ENCODE measurements around the gene CASTOR1. TPM values are rescaled to one million over a fixed set of nuclear protein-coding genes. Genes with fewer than 3 reads are reported as not detected.

CASTOR1 gene
- total RNA-seq, 1 donor from 2014 or later: 5.0 TPM

DNA sequence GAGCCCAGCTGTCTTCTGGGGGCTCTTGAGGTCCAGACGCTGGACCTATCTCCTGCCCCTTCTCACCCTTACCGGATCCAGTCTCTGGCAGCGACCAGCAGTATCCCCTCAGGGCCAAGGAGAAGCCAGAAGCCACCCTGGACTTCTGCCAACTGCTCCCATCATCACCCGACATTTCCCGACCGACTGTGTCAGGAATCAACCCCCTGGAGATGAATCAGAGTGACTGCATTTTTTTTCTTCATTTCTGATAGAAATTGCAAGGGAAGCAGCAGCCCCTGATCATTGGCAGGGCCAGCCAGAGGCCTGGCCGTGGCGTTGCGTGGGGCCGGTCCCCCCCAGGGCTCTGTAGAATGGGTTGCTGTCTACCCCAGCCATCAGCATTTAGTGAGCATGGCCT, 37.6 kb downstream of the CASTOR1 start:
- no peak for DNase-seq (ENCODE audit: low spot score)
- intact Hi-C loops (cut with DNase I): loop anchor here (5.0 kb wide), 1 partner anchor 44 kb away; no protein-coding TSS in a partner anchor

DNA sequence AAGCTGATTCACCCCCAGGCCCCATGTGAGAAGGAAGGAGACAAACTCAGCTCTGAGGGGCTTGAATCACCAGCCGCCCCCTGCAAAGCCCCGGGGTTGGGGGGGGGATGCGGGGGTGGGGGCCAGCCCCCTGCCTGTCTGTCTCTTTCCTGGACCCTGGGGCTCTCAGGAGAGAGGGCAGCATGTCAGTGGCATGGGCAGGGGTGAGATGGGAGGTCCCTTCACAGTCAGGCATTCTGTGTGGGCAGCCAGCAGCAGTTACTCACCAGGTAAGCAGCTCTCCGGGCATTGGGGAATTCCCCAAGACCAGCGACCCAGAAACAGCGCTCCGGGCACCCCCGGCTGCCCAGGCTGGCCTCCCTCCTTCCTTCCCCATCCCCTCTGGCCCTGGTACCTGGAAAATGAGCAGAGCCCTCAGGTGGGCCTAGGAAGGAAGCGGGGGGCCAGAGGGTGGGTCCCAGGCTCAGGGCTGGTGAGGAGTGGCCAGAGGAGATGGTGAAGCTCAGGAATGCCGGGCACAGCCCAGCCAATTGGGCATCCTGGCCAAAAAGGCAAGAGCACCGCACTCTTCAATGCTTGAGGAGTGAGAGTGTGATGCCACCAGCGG, 38.5 kb downstream of the CASTOR1 start:
- intact Hi-C loops (cut with DNase I): loop anchor here (5.0 kb wide), 1 partner anchor 43 kb away; no protein-coding TSS in a partner anchor
- no peak for DNase-seq (ENCODE audit: low spot score)

DNA sequence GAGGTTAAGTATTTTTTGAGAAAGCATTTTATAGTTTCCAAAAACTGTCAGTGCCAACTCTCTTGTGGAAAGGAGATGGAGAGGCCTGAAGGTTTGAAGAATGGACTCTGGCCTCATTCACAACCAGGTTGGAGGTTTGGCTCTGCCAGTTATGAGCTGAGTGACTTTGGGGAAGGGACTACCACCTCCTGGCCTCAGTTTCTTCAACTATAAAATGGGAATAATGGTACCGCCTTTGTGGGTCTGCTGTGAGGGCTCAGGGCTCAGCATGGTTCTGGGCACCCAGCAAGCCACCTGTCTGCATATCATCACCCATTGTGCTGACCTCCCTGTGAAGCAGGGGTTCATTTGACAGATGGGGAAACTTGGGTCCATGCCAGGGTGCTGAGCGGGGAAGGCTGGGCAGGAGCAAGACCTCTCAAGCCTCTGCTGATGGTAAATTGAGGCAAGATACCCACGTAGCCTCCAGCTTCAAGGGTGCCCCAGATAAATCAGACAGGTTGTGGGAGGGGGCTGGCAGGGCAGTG, 39.2 kb downstream of the CASTOR1 start:
- intact Hi-C loops (cut with DNase I): loop anchor here (5.0 kb wide), 1 partner anchor 43 kb away; no protein-coding TSS in a partner anchor
- DNase-seq (ENCODE audit: low spot score): no peak

DNA sequence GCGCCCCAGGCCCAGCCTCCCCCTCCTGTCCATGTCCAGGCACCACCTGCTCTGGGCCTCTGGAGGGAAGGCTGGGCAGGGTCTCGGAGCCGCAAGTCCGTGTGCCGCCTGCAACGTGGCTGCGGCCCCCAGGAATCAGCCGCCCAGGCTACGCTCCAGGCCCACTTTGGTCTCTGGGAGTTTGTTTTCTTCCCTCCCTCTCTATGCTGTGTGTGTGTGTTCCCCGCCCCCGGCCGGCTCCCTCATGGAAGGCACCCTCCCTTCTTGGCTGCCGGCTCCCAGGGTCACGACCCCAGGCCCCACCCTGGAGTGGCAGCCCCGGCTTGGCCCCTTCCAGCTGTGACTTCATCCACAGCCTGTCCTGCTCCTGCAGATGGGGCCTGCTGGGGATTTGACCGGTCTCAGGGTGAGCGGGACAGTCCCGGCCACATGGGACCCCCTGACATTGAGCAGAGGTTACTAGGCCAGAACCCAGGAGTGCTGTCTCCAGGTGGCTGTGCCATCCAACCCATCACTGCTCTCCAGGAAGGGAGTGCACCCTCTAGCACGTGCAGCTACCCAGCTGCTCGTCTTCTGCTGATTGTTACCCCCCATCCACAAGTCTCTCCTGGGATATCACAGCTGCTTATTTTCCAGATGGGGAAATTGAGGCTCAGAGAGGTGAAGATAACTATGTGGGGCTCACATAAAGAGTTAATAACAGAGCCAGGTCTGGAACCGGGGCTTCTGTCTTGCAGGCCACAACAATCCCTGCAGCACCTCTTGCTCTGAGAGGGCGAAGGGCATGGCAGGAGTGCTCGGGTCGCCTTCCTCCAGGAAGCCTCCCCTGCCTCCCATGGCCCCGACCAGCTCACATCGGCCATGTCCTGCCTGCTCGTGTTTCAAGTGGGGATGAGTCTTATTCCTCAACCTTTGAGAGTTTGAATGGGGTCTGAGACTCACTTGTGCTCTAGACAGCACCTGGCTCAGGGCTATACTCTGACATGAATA, 40.0 kb downstream of the CASTOR1 start:
- no peak for DNase-seq (ENCODE audit: low spot score)
- intact Hi-C loops (cut with DNase I): loop anchor here (5.0 kb wide), 1 partner anchor 42 kb away; no protein-coding TSS in a partner anchor

DNA sequence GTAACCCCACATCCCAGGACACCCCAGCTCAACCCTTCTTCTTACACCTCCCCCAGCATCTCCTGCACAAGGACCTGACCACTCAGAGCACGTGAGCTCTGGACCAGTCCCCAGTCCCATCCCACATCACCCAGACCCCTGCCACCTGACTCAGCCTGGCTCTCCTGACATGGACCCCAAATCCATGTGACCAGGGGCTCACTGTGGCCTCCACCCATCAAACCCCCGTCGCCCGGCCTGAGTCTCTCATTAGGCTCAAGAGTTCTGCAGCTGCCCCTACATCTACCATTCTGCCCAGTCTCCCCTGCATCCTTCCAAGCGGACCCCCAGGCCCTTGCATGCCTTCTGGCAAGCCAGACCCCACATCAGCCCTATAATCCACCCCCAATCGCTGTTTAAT, 40.8 kb downstream of the CASTOR1 start:
- intact Hi-C loops (cut with DNase I): no loop called here
- no peak for DNase-seq (ENCODE audit: low spot score)

DNA sequence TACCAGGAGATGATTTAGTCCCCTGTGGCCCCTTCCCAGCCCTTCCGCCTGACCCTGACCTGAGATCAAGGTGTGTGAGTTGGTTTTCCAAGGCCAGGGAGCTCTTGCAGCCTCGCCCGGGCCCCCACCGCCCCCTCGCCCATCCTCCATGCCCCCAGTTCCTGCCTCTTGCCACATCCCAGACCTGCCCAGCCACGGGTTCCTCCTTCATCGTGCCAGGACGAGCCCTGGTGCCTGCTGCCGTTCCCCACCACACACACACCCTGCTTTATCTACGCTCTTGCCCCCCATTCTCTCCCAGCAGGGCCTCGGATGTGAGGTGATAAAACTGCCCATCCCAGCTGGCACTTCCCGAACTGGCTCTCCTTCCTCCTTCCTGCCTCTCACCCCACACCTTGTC, 41.3 kb downstream of the CASTOR1 start:
- no peak for DNase-seq (ENCODE audit: low spot score)

DNA sequence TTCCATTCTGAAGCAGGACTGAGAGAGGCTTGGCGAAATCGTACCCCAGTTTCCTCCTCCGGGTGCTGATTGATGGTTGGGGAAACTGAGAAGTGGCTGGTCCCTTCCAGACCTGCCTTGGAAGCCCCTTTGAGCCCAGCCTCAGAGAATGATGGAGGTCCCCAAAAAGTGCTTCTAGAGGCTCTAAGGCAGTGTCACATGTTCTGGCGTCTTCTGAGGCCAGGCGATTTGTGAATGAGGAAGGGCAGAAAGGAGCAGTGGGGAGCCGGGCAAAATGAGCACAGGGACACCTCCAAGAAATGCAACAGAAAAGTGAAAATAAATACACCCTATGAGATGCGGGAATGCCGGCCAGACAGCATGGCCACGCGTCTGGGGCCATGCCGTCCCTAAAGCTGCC, 41.7 kb downstream of the CASTOR1 start:
- intact Hi-C loops (cut with DNase I): no loop called here
- no peak for DNase-seq (ENCODE audit: low spot score)

More for the DNA sequence above, 41.3 kb downstream of the CASTOR1 start:
- intact Hi-C loops (cut with DNase I): no loop called here

DNA sequence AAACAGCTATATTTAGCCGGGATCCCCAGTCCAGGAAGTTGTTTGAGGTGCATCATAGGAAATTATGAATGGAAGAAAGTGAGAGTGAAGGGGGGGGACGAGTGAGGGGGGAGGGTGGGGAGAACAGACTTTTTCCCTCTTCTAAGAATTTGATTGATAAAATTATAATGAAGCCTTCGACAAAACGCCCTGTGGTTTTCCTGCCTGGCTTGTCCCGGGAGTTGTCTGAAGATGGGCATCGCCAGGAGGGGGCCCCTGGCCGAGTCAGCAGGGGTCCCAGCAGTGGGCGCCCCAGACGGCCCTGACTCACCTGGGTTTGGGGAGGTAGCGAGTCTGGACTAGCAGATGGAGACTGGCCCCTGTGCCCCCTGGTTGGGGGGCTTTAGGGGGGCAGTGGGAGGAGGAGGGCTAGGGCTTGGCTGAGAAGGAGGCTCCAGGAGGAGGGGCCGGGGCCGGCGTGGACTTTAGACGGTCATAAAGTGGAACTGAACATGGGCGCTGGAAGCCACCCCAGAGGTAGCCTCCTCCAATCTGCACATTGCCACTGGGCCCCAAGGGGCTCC, 42.4 kb downstream of the CASTOR1 start:
- DNase-seq (ENCODE audit: low spot score): no peak
- intact Hi-C loops (cut with DNase I): no loop called here

DNA sequence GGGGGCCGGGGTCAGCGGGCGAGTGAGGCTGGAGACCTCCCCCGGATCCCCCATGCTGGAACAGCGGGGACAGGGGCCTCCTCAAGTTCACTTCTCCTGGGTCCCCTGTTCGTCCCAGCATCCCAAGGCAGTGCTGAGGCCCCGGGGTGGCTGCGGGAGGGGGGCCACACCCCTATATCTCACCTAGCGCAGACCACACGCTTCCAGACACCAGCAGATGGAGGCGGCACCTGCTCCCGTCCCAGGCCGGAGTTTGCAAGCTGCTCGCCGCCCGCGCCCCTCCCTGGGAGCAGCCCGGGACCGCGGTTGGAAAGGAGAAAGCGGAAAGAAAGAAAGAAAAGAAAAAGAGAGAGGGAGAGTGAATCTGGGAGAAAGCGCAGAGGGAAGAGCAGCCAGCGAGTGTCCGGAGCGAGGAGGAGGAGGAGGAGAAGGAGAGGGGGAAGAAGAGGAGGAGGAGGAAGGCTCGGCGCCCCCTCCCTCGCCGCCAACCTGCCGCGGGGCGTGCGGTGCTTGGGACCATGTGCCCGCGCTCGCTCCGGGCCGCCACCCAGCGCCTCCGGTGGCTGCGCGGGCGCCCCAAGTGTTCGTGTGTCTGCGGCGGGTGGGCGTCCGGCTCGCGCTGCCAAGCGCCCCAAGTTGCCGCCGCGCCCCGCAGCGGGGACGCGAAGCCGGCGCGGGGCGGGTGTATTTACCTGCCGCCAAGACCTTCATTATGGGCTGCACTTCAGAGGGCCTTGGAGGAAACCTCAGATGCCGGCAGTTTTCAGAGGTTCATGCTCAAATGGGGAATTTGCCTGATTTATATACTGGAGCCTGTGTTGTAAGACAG, 43.1 kb downstream of the CASTOR1 start, which contains the start of gene LIF:
Gene LIF, minus strand, starts transcription at position 775 of the 829 bp plus-strand sequence. Its CDS starts 64 bp downstream, at position 711.
- intact Hi-C loops (cut with DNase I): no loop called here
- DNase-seq (ENCODE audit: low spot score): no peak

DNA sequence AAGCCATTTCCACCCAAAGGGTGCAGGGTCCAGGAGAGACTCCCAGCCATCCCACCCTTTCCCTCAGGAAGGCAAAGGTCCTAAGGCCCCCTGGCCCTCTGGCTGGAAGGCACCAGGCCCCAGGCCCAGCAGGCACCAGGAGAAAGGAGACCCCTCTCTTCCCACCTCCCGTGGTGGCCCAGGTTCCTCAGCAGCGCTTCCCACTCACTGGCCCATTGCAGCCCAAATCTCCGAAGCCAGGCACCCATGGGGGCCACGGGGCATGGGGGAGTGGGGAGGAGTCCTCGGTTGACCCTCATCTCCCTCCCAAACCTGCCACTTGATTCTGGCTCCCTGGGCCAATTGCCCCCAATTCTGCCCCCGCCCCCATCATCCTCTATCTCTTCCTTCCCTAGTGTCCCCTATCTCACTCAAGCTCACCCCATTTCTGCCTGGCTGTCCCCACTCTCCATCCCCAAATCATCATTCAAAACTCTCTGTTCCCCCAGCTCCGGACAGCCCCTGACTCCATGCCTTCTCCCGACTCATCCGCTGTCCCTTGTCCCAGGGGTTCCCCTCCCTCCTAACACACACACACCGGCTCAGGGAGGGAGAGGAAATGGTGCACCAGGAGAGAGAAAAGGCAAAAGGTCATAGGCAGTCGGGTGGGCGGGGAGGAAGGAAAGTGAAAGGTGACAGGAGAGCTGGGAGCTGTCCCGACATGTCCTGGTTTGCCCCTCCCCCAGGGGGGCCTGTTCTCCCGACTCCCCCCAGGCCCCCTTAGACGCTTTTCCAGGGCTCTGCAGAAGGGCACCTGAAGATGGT, 43.9 kb downstream of the CASTOR1 start:
- intact Hi-C loops (cut with DNase I): no loop called here
- DNase-seq (ENCODE audit: low spot score): no peak

DNA sequence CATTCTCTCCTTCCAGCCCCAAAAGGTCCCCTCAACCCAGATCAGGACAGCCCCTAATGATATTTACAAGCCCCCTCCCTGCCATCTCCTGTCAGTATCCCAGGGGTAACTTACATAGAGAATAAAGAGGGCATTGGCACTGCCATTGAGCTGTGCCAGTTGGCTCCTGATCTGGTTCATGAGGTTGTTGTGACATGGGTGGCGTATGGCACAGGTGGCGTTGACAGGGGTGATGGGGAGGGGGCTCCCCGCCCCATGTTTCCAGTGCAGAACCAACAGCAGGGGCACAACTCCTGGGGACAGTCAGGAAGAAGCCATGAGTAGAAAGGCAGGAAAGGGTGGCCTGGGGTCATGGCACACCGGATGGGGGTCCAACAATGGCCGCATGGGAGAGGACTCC, 44.7 kb downstream of the CASTOR1 start:
- intact Hi-C loops (cut with DNase I): no loop called here
- no peak for DNase-seq (ENCODE audit: low spot score)

DNA sequence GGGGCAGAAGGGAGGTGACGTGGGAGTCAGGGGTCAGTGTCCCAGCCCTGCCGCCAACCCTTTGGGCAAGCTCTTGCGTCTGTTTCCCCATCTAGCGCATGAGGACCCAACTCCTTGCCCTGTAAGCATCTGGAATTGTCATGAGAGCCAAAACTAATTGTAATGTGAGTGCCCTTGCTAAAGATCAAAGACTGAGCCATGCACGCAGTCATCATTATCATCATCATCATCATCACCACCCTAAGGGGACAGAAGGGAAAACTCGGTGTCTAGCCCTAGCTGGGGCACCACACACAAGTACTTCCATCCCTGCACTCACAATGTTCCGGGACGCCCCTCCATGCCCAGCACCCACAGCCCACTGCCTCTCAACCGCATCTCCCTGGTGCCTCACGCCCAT, 45.2 kb downstream of the CASTOR1 start:
- intact Hi-C loops (cut with DNase I): no loop called here
- no peak for DNase-seq (ENCODE audit: low spot score)

DNA sequence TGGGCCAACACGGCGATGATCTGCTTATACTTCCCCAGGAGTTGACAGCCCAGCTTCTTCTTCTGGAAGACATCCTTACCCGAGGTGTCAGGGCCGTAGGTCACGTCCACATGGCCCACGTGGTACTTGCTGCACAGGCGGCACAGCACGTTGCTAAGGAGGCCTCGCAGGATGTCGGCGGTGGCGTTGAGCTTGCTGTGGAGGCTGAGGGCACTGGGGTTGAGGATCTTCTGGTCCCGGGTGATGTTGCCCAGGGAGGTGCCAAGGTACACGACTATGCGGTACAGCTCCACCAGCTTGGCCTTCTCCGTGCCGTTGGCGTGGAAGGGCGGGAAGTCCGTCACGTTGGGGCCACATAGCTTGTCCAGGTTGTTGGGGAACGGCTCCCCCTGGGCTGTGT, 45.6 kb downstream of the CASTOR1 start:
- no peak for DNase-seq (ENCODE audit: low spot score)
- intact Hi-C loops (cut with DNase I): no loop called here

DNA sequence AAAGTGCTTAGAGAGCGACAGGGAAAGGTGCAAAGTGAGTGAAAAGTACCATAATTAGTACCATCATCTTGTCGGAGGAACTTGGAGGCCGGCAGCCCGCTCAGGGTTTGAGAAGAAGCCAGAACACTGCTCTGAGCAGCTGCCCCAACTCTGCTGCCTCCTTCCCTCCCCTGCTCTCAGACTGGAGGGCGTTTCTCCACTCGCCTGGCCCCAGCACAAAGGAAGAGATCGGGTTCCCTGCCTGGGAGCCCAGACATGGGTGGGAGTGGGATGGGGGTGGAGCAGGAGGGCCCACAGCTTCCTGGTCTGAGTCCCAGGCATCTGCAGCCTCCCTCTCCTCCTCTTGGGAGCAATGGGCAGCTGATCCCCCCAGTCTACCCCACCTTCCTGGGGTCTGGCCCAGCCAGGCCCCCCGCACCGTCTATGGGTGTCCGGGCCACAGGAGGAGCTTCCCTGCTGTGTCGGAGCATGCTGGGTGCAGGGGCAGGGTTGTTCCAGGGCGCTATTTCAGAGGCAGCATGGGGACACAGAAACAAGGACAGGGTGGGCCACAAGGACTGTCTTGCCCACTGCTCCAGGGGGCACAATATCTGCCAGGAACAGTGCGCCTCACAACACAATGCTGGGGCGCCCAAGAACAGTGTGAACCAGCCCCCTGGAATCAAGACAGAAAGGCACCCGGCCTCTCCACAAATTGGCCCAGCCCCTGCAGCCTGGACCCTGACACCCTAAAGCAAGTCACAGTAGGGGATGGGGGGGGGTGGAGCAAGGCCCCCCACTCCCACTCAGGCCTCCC, 47.5 kb downstream of the CASTOR1 start:
- DNase-seq (ENCODE audit: low spot score): no peak
- intact Hi-C loops (cut with DNase I): no loop called here

DNA sequence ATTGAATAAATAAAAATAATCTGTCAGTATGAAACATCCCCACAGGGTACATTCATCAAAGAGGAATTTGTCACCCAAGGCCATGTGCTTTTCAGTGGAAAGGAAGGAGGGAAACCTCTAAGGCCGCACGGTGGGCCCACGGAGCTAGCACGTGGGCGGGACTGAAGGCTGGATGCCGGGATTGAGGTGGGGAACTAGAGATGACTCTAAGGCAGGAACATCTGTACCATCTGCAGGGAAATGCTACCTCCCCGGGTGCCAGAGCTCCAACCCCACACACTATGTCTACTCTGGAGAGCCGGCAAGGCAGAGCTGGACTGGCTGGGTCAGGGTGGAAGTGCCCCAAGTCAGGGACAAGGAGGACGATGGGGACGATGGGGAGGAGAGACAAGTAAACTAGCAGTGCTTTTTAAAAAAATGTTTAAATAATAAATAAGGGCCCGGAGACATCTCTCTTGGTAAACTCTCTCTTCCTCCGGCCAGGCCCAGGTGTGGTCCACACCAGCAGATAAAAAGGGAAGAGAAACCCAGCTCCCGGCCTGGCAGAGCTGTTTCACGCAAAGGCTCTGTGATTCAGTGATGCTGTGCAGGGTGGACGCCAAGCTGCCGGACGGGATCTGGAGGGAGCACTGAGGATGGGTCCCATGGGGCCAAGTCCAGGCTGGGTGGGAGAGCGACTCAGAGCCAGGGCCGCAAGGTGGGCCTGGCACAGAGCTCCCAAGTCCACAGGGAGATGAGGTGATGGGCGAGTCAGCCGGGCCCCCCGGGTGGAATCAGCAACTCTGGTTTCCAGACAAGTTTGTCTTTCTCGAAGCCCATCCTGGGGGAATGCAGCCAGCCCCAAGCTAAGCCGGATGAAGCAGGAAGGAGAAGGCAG, 48.5 kb downstream of the CASTOR1 start:
- intact Hi-C loops (cut with DNase I): no loop called here
- no peak for DNase-seq (ENCODE audit: low spot score)

DNA sequence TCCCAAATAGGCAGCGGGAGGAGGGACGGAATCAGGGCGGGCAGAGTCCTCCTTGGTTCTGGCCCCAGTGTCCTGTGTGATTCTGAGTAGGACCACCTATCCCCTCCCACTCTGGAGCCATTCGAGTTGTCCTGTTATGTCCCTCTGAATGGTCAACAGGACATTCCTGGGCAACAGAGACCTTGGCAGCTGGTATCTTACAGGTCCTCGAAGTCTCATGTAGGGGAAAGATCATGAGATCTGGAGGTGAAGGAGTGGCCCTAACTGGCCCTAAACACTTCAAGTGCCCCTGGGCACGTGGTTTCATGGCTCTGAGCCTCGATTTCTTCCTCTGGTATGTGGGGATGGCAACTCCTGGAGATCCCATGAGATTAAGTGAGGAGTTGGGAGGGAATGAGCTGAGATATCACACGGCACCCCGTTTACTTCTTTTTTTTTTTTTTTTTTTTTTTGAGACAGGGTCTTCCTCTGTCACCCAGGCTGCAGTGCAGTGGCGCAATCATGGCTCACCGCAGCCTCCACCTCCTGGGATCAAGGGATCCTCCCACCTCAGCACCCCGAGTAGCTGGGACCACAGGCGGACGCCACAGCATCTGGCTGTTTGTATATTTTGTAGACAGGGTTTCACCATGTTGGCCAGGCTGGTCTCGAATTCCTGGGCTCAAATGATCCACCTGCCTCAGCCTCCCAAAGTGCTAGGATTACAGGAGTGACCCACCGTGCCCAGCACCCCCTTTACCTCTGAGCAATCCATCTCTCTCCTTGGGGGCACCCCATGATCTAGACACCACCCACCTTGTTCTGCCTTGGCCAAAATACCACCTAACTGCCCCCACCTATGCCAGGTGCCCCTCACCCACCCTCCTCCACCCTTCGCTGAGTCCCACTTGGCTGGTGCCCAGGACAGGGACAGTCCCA, 49.6 kb downstream of the CASTOR1 start:
- intact Hi-C loops (cut with DNase I): no loop called here
- no peak for DNase-seq (ENCODE audit: low spot score)
